ENCODE results near the gene IGLL5. TPM values are rescaled to one million over a fixed set of nuclear protein-coding genes. Genes with fewer than 3 reads are reported as not detected.

IGLL5 gene
- total and polyA plus RNA-seq, 9 of the 15 experiments (the other 6 are each of a cell fraction or from before 2014, with no cell fraction given), result not detected

- WGBS (ENCODE audit: insufficient coverage, low coverage, missing lambda C conversion rate), result 2% methylated on average over 14 of the region's 14 CpGs
- H3K27ac ChIP-seq (ENCODE audit: extremely low read depth, low read depth, low read length), result no peak overlapping the region
- H3K36me3 ChIP-seq (ENCODE audit: control insufficient read depth, insufficient read depth, low read length), result no peaks in the 10 kb centered on the region
- no peak overlapping the region for H3K4me2 ChIP-seq (ENCODE audit: insufficient read depth, low read length)
- H3K9me3 ChIP-seq (replicated peaks; ENCODE audit: control insufficient read depth, insufficient read depth, low read depth, low read length), result no peaks in the 10 kb centered on the region
- ATAC-seq (no peak), FAIRE-seq (no peak), DNase-seq (ENCODE audit: extremely low read depth in 1 of 4, low spot score in 3 of 4) (peak in 3 of 4 experiments; percentile 61 to 65 (median 62))
- H3K4me3 ChIP-seq, result no peak overlapping the region
- ChIA-PET CTCF (ENCODE audit: low intra/inter-chr PET ratio) (interaction anchor here (1.4 kb wide), 1 partner anchor 31 kb away, joined by 3 read pairs; no protein-coding TSS in a partner anchor), POLR2A (interaction anchor here (1.0 to 5.0 kb wide), 6 partner anchors 8 to 36 kb away, joined by 3 to 32 read pairs (median 4); no protein-coding TSS in a partner anchor)
- H3K9me1 ChIP-seq (ENCODE audit: control insufficient read depth, insufficient read depth, low read length), result peaks cover 18% of the 10 kb centered on the region
- BruUV-seq (replicated peaks), result no TSS peak
- H3K9ac ChIP-seq (ENCODE audit: insufficient read depth in 1 of 2, low read depth in 2 of 2, low read length in 2 of 2), result peak overlapping the region in 1 of 2 experiments; percentile 2; a peak in 1 of 4 replicates
- peaks cover 23 to 72% of the 10 kb centered on the region in 2 experiments for H3K27me3 ChIP-seq (ENCODE audit: control insufficient read depth in 2 of 2, insufficient read depth in 2 of 2, low read length in 2 of 2)
- no peak overlapping the region for H2AFZ ChIP-seq (ENCODE audit: low read depth, low read length)
- in situ Hi-C loops (cut with MboI), result loop anchor here (25.0 kb wide), 1 partner anchor 1337 kb away; the partner anchor contains the start of gene SPECC1L
- intact Hi-C loops (cut with micrococcal nuclease), result no loop called here
- H3K79me2 ChIP-seq (ENCODE audit: control insufficient read depth, insufficient read depth, low read length), result no peaks in the 10 kb centered on the region
- peaks cover 16 to 18% of the 10 kb centered on the region in 2 experiments for H3K4me1 ChIP-seq (replicated peaks in 1 of 2; ENCODE audit: control insufficient read depth in 2 of 2, insufficient read depth in 2 of 2, low read length in 2 of 2)
- H4K20me1 ChIP-seq (replicated peaks; ENCODE audit: control insufficient read depth, insufficient read depth, low read length), result peaks cover 82% of the 10 kb centered on the region
- TF ChIP-seq HDAC6 (IDR thresholded peaks at IDR 0.05; ENCODE audit: low read depth, low read length) (no peak), ZNF282 (CRISPR knock-in tag; IDR thresholded peaks at IDR 0.05) (no peak), ILK (tag; IDR thresholded peaks at IDR 0.05; ENCODE audit: borderline replicate concordance, low read depth) (no peak), RFX1 (IDR thresholded peaks at IDR 0.05) (no peak), ZNF717 (CRISPR knock-in tag; IDR thresholded peaks at IDR 0.05) (no peak), BRD4 (IDR thresholded peaks at IDR 0.05) (no peak), KLF1 (tag; IDR thresholded peaks at IDR 0.05) (0 out of 2 replicates have a peak, but pooled peaks have one; percentile 31), TBL1XR1 (IDR thresholded peaks at IDR 0.05; ENCODE audit: low read length in 2 of 2) (peak in 1 of 2 experiments; percentile 51; a peak in 1 of 4 replicates), PKNOX1 (IDR thresholded peaks at IDR 0.05) (no peak), SFPQ (IDR thresholded peaks at IDR 0.05; ENCODE audit: low read depth, low read length) (no peak), MECOM (CRISPR knock-in tag; IDR thresholded peaks at IDR 0.05) (no peak), SPI1 (IDR thresholded peaks at IDR 0.05; ENCODE audit: borderline replicate concordance, low read depth, low read length) (peak; percentile 29; the same call in 1 of the 2 replicates), ZNF707 (CRISPR knock-in tag; conservative IDR thresholded peaks at IDR 0.05) (no peak), CBFA2T2 (conservative IDR thresholded peaks at IDR 0.05) (no peak), LARP7 (IDR thresholded peaks at IDR 0.05) (no peak), ZKSCAN1 (IDR thresholded peaks at IDR 0.05; ENCODE audit: low read depth, low read length) (peak; percentile 20; the same call in 1 of the 2 replicates), HES1 (IDR thresholded peaks at IDR 0.05; ENCODE audit: low read depth) (no peak), HMGXB4 (CRISPR knock-in tag; IDR thresholded peaks at IDR 0.05) (0 out of 2 replicates have a peak, but pooled peaks have one; percentile 26)
Measured at GRCh38 chr22:22925146-22925804, 37.7 kb downstream of the IGLL5 start.

Data from K562 (cell line).